GM19395 (cell line): ENCODE measurements around the gene RB1.
"Not testable (repeated sequence)": the region's sequence is repeated elsewhere in the genome, so short reads cannot be mapped to it uniquely, and the experiment has no call there.

Experiments
- ATAC-seq: cut with Tn5 transposase; IDR thresholded peaks from one replicate; pipeline ENCODE4 v1.9.1; 2021; ENCODE audit warnings: mild to moderate bottlenecking, moderate library complexity; ENCODE audit not compliant: unreplicated experiment

The RB1 gene

GRCh38 chr13:48346583-48346982 lies 43.0 kb downstream of the RB1 start:
- no peak for ATAC-seq

- ATAC-seq = no peak
Observed at GRCh38 chr13:48349525-48349924, 46.0 kb downstream of the RB1 start.

- no peak for ATAC-seq
Observed at GRCh38 chr13:48353590-48353989, 50.0 kb downstream of the RB1 start.

- not testable (repeated sequence) for ATAC-seq
Observed at GRCh38 chr13:48355524-48355923, 52.0 kb downstream of the RB1 start.

GRCh38 chr13:48356750-48357149 lies 53.2 kb downstream of the RB1 start:
- ATAC-seq = no peak

- no peak for ATAC-seq
Observed at GRCh38 chr13:48369988-48370387, 66.4 kb downstream of the RB1 start.

GRCh38 chr13:48370815-48371214 lies 67.3 kb downstream of the RB1 start:
- ATAC-seq = no peak

- ATAC-seq = no peak
Observed at GRCh38 chr13:48377857-48378256, 74.3 kb downstream of the RB1 start.

GRCh38 chr13:48380581-48380980 lies 77.0 kb downstream of the RB1 start:
- no peak for ATAC-seq

GRCh38 chr13:48383384-48383783 lies 79.8 kb downstream of the RB1 start:
- ATAC-seq = no peak

GRCh38 chr13:48386816-48387215 lies 83.3 kb downstream of the RB1 start:
- ATAC-seq = no peak

- ATAC-seq = no peak
Observed at GRCh38 chr13:48391257-48391656, 87.7 kb downstream of the RB1 start.

- no peak for ATAC-seq
Observed at GRCh38 chr13:48393030-48393697, 89.6 kb downstream of the RB1 start.

- no peak for ATAC-seq
Observed at GRCh38 chr13:48393698-48394085, 90.1 kb downstream of the RB1 start.

GRCh38 chr13:48397744-48398143 lies 94.2 kb downstream of the RB1 start:
- no peak for ATAC-seq

- no peak for ATAC-seq
Observed at GRCh38 chr13:48398450-48399095, 95.0 kb downstream of the RB1 start.

GRCh38 chr13:48400090-48400694 lies 96.6 kb downstream of the RB1 start:
- ATAC-seq = no peak

GRCh38 chr13:48400850-48401291 lies 97.3 kb downstream of the RB1 start:
- ATAC-seq = no peak

- ATAC-seq = no peak
Observed at GRCh38 chr13:48401480-48401879, 97.9 kb downstream of the RB1 start.

- ATAC-seq = no peak
Observed at GRCh38 chr13:48402325-48402932, 98.9 kb downstream of the RB1 start.

GRCh38 chr13:48403151-48403631 lies 99.6 kb downstream of the RB1 start:
- peak; percentile 66 for ATAC-seq

- no peak for ATAC-seq
Observed at GRCh38 chr13:48403913-48404312, 100.4 kb downstream of the RB1 start.
